Vagina (tissue), 2 donors: ENCODE measurements around the gene CCT6A.

ENCODE experiments used
- CTCF ChIP-seq, 3 experiments: fragments of 450-650 bp in 2 of 3; fragments of 200-600 bp in 1 of 3; sonication (generic) in 1 of 3; IDR thresholded peaks; one replicate each; pipeline ENCODE4 v1.5.1; 2017 to 2019; ENCODE audit warnings: antibody characterized with exemption in 3 of 3, mild to moderate bottlenecking in 2 of 3, moderate library complexity in 2 of 3
- POLR2AphosphoS5 ChIP-seq, 2 donors: sonication (generic); formaldehyde crosslinking; IDR thresholded peaks; one replicate each; pipeline ENCODE4 v1.9.0; 2017; ENCODE audit warnings: antibody characterized with exemption in 2 of 2, mild to moderate bottlenecking in 2 of 2, low read depth in 1 of 2; ENCODE audit not compliant: insufficient read depth in 1 of 2

GRCh38 chr7:56028942-56029630 lies 22.5 kb upstream of the CCT6A start:
- TF ChIP-seq CTCF (IDR thresholded peaks at IDR 0.05): no peak
- no peak for TF ChIP-seq POLR2AphosphoS5 (IDR thresholded peaks at IDR 0.05; ENCODE audit: insufficient read depth in 1 of 2, low read depth in 1 of 2)
